ENCODE results near the gene DPH2.

DNA sequence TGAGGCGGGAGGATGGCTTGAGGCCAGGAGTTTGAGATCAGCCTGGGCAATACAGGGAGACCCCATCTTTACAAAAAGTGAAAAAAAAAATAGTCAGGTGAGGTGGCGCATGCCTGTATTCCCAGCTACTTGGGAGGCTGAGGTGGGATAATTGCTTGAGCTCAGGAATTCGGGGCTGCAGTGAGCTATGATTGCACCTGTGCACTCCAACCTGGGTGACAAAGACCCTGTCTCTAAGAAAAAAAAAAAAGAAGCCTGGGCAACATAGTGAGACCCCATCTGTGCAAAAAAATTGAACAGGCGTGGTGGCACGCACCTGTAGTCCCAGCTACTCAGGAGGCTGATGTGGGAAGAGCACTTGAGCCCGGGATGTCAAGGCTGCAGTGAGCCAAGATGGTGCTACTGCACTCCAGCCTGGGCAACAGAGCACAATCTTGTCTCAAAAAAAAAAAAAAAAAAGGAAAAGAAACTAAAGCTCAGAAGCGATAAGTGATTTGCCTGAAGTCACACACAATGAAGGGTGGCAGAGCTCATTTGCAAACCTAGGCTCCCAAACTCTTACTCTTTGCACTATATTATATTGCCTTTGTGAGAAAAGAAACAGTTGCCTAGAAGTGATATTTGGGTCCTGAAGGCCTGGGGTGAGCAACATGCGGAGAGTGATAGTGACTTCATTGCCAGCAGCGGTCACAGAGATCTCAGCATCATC, 23.6 kb downstream of the DPH2 start:
- TF ChIP-seq, protein P1, sequence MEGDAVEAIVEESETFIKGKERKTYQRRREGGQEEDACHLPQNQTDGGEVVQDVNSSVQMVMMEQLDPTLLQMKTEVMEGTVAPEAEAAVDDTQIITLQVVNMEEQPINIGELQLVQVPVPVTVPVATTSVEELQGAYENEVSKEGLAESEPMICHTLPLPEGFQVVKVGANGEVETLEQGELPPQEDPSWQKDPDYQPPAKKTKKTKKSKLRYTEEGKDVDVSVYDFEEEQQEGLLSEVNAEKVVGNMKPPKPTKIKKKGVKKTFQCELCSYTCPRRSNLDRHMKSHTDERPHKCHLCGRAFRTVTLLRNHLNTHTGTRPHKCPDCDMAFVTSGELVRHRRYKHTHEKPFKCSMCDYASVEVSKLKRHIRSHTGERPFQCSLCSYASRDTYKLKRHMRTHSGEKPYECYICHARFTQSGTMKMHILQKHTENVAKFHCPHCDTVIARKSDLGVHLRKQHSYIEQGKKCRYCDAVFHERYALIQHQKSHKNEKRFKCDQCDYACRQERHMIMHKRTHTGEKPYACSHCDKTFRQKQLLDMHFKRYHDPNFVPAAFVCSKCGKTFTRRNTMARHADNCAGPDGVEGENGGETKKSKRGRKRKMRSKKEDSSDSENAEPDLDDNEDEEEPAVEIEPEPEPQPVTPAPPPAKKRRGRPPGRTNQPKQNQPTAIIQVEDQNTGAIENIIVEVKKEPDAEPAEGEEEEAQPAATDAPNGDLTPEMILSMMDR (IDR thresholded peaks at IDR 0.05) = no peak
- no peak for TF ChIP-seq POLR2A (IDR thresholded peaks at IDR 0.05)

Measured in adrenal gland (tissue), 5 donors.